Measurements from ENCODE around the gene ZNF606.
"Not testable (repeated sequence)": the region's sequence is repeated elsewhere in the genome, so short reads cannot be mapped to it uniquely, and the experiment has no call there.

The ZNF606 gene

DNA sequence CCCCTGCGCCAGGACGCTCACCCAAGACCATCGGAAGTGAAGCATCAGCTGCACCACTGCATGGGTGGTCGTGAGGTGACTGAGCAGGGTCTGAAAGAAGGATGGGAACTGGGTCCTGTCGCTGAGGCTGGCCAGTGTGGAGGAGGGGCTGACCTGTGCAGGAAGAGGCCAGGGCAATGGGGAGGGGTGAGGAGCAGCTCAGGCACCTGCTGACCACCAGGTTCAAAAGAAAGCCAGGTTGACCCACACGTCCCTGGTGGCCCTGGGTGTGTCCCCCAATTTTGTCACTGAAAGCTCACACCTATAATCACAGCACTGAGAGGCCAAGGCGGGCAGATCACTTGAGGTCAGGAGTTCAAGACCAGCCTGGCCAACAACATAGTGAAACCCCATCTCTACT lies 17.5 kb upstream of the ZNF606 start:
- no peak for DNase-seq (ENCODE audit: low spot score)
- H3K27ac ChIP-seq (ENCODE audit: poor library complexity, severe bottlenecking): no peak overlapping the region
- peaks cover 3% of the 10 kb centered on the region for H3K9me3 ChIP-seq (ENCODE audit: severe bottlenecking)
- no peak for TF ChIP-seq CTCF (IDR thresholded peaks at IDR 0.05; ENCODE audit: poor library complexity, severe bottlenecking)
- no peak overlapping the region for H3K4me3 ChIP-seq (ENCODE audit: severe bottlenecking)
- ATAC-seq (ENCODE audit: low read depth): no peak
- H3K27me3 ChIP-seq (ENCODE audit: insufficient read depth, poor library complexity, severe bottlenecking): no peaks in the 10 kb centered on the region
- H3K36me3 ChIP-seq (ENCODE audit: low read depth): no peaks in the 10 kb centered on the region
- H3K4me1 ChIP-seq (ENCODE audit: insufficient read depth, poor library complexity, severe bottlenecking): no peaks in the 10 kb centered on the region

GRCh38 chr19:58014141-58014540 lies 11.5 kb upstream of the ZNF606 start:
- no peak for ATAC-seq (ENCODE audit: low read depth)
- no peak for DNase-seq (ENCODE audit: low spot score)
- no peaks in the 10 kb centered on the region for H3K27me3 ChIP-seq (ENCODE audit: insufficient read depth, poor library complexity, severe bottlenecking)
- no peak overlapping the region for H3K4me3 ChIP-seq (ENCODE audit: severe bottlenecking)
- H3K9me3 ChIP-seq (ENCODE audit: severe bottlenecking): peaks cover 2% of the 10 kb centered on the region
- no peak overlapping the region for H3K27ac ChIP-seq (ENCODE audit: poor library complexity, severe bottlenecking)
- H3K36me3 ChIP-seq (ENCODE audit: low read depth): no peaks in the 10 kb centered on the region
- no peak for TF ChIP-seq CTCF (IDR thresholded peaks at IDR 0.05; ENCODE audit: poor library complexity, severe bottlenecking)
- H3K4me1 ChIP-seq (ENCODE audit: insufficient read depth, poor library complexity, severe bottlenecking): no peaks in the 10 kb centered on the region

GRCh38 chr19:58010507-58010906 lies 7.9 kb upstream of the ZNF606 start:
- H3K27ac ChIP-seq (ENCODE audit: poor library complexity, severe bottlenecking): no peak overlapping the region
- no peak for TF ChIP-seq CTCF (IDR thresholded peaks at IDR 0.05; ENCODE audit: poor library complexity, severe bottlenecking)
- DNase-seq (ENCODE audit: low spot score) (no peak), ATAC-seq (ENCODE audit: low read depth) (no peak)
- no peaks in the 10 kb centered on the region for H3K27me3 ChIP-seq (ENCODE audit: insufficient read depth, poor library complexity, severe bottlenecking)
- H3K36me3 ChIP-seq (ENCODE audit: low read depth): peaks cover 20% of the 10 kb centered on the region
- H3K9me3 ChIP-seq (ENCODE audit: severe bottlenecking): peaks cover 11% of the 10 kb centered on the region
- H3K4me3 ChIP-seq (ENCODE audit: severe bottlenecking): peak overlapping the region; percentile 39
- peaks cover 5% of the 10 kb centered on the region for H3K4me1 ChIP-seq (ENCODE audit: insufficient read depth, poor library complexity, severe bottlenecking)

DNA sequence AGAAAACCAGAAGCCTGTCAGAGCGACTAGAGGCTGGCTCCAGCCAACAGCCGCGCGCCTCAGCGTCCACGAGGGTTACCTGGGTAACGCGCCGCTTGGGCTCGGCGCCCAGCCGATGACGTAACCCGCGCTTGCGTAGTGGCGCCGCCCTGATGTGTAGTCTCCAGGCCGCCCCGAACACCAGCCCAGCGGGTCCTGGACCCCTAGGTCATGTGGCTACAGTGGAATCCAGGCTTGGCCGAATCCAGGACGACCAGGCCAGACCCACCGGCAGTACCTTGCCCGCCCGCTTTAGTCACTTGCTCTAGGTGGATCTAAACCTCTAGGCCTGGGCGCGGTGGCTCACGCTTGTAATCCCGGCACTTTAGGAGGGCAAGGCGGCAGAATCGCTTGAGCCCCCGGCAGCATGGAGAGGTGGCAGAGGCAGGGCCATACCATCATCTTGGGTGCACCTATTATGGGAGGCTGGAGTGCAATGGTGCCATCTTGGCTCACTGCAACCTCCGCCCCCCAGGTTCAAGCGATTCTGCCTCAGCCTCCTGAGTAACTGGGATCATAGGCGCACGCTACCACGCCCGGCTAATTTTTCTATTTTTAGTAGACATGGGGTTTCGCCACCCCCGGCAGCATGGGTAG lies 7.2 kb upstream of the ZNF606 start:
- no peak for TF ChIP-seq CTCF (IDR thresholded peaks at IDR 0.05; ENCODE audit: poor library complexity, severe bottlenecking)

DNA sequence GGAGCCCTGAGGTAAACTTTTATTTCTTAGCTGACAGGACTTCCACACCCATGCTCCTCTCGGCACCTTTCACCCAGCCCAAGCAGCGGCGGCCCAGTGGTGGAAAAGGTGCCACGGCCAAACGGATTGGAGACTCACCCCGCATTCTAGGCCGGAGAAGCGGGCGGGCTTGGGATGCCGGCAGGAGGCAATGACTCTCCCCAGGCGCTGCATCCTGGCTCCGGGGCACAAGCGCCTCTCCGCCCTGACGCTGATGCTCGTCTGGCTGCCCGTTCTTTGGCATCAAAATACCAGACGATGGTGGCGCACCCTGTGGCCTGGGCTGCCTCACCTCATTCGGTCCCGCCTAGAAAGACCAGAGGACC lies 6.7 kb upstream of the ZNF606 start:
- Histone ChIP-seq H3K9me3 (ENCODE audit: severe bottlenecking) (peaks cover 17% of the 10 kb centered on the region), H3K4me3 (ENCODE audit: severe bottlenecking) (peak overlapping the region; percentile 39), H3K4me1 (ENCODE audit: insufficient read depth, poor library complexity, severe bottlenecking) (peaks cover 5% of the 10 kb centered on the region), H3K36me3 (ENCODE audit: low read depth) (peaks cover 32% of the 10 kb centered on the region), H3K27ac (ENCODE audit: poor library complexity, severe bottlenecking) (peak overlapping the region; percentile 65), H3K27me3 (ENCODE audit: insufficient read depth, poor library complexity, severe bottlenecking) (no peaks in the 10 kb centered on the region)
- DNase-seq (ENCODE audit: low spot score): no peak
- TF ChIP-seq CTCF (IDR thresholded peaks at IDR 0.05; ENCODE audit: poor library complexity, severe bottlenecking): no peak
- ATAC-seq (ENCODE audit: low read depth): peak; percentile 34

More for the DNA sequence above, 7.2 kb upstream of the ZNF606 start:
- DNase-seq (ENCODE audit: low spot score): peak; percentile 78
- Histone ChIP-seq H3K9me3 (ENCODE audit: severe bottlenecking) (peaks cover 14% of the 10 kb centered on the region), H3K4me1 (ENCODE audit: insufficient read depth, poor library complexity, severe bottlenecking) (peaks cover 5% of the 10 kb centered on the region), H3K4me3 (ENCODE audit: severe bottlenecking) (peak overlapping the region; percentile 39), H3K36me3 (ENCODE audit: low read depth) (peaks cover 27% of the 10 kb centered on the region), H3K27me3 (ENCODE audit: insufficient read depth, poor library complexity, severe bottlenecking) (no peaks in the 10 kb centered on the region), H3K27ac (ENCODE audit: poor library complexity, severe bottlenecking) (peak overlapping the region; percentile 65)
- peak; percentile 93 for ATAC-seq (ENCODE audit: low read depth)

DNA sequence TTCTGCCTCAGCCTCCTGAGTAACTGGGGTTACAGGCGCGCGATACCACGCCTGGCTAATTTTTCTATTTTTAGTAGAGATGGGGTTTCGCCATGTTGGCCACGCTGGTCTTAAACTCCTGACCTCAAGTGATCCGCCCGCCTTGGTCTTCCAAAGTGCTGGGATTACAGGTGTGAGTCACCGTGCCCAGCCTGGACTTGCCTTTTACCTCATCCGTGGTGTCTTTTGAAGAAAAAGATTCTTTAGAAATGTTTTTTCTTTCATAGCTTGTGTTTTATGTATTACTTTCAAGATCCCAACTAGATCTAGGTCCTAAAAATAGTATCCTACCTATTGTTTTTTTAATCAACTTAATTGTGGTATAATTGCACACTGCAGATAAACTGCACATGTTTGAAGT lies 6.3 kb upstream of the ZNF606 start:
- Histone ChIP-seq H3K4me3 (ENCODE audit: severe bottlenecking) (peak overlapping the region; percentile 39), H3K36me3 (ENCODE audit: low read depth) (peaks cover 33% of the 10 kb centered on the region), H3K9me3 (ENCODE audit: severe bottlenecking) (peaks cover 21% of the 10 kb centered on the region), H3K27ac (ENCODE audit: poor library complexity, severe bottlenecking) (peak overlapping the region; percentile 65)
- not testable (repeated sequence) for H3K27me3 ChIP-seq (ENCODE audit: insufficient read depth, poor library complexity, severe bottlenecking); H3K4me1 ChIP-seq (ENCODE audit: insufficient read depth, poor library complexity, severe bottlenecking); DNase-seq (ENCODE audit: low spot score)
- peak; percentile 50 for ATAC-seq (ENCODE audit: low read depth)

Measured in RWPE2 (cell line).